Neural progenitor cell (in vitro differentiated cells): Measurements from ENCODE around the gene KIT.

Experiments
- CTCF ChIP-seq: fragments of 200-600 bp; sonication (generic); IDR thresholded peaks from 2 replicates; pipeline ENCODE4 v1.5.1; 2017; ENCODE audit warnings: antibody characterized with exemption, mild to moderate bottlenecking
- EZH2 ChIP-seq: fragments of 200-600 bp; sonication (generic); IDR thresholded peaks from 2 replicates; pipeline ENCODE4 v1.6.1; 2017; ENCODE audit warnings: antibody characterized with exemption, mild to moderate bottlenecking, moderate library complexity
- EZH2phosphoT487 ChIP-seq: fragments of 200-600 bp; sonication (generic); IDR thresholded peaks from 2 replicates; pipeline ENCODE4 v1.6.1; 2017; ENCODE audit warnings: antibody characterized with exemption

GRCh38 chr4:54744487-54744886, 86.7 kb downstream of the KIT start:
- no peak for TF ChIP-seq CTCF
- TF ChIP-seq EZH2phosphoT487 = no peak
- no peak for TF ChIP-seq EZH2
